GM12878 (cell line): ENCODE data around the gene MGAT4B. TPM values are rescaled to one million over a fixed set of nuclear protein-coding genes. Genes with fewer than 3 reads are reported as not detected.

ENCODE experiments used
- ATAC-seq: fragments of 200-7000 bp; cut with Tn5 transposase; 3 replicates; pipeline ENCODE4 v1.9.1; 2020; ENCODE audit warnings: mild to moderate bottlenecking, moderate library complexity
- BruUV-seq: library from RNA; stranded (reverse); fragments of 400-500 nt; replicated peaks from 2 replicates; lab custom pipeline; 2021; lab: Mats Ljungman, UMichigan
- CTCF ChIA-PET: fragments of 300-600 bp; sonication (Branson Sonifier 250); formaldehyde crosslinking; extraction: SDS; loops from one replicate; lab custom pipeline; 2021; ENCODE audit warnings: inconsistent platforms; lab: Yijun Ruan, JAX
- POLR2A ChIA-PET: fragments of 350-600 bp; formaldehyde crosslinking; extraction: SDS; loops from one replicate; lab custom pipeline; 2021; ENCODE audit warnings: inconsistent platforms; lab: Charles Lee
- RAD21 ChIA-PET: fragments of 300-600 bp; sonication (Branson Sonifier 250); formaldehyde crosslinking; loops from one replicate; lab custom pipeline; 2023; ENCODE audit warnings: antibody characterized with exemption; ENCODE audit not compliant: unreplicated experiment; lab: Charles Lee
- SMC1A ChIA-PET: fragments of 300-600 bp; sonication (Branson Sonifier 250); formaldehyde crosslinking; loops from one replicate; lab custom pipeline; 2023; ENCODE audit not compliant: unreplicated experiment, uncharacterized antibody; lab: Charles Lee
- DNase-seq: peaks from one replicate; pipeline ENCODE4 v3.0.0-alpha.2; 2011; ENCODE audit warnings: low read depth, low spot score
- FAIRE-seq: peaks from 3 replicates; lab custom pipeline; 2011; peaks lifted over from hg19 to GRCh38; lab: Jason Lieb, UNC
- H2AFZ ChIP-seq: 2 replicates; pipeline ENCODE4 v1.6.0; 2011; ENCODE audit warnings: low read depth, low read length, control low read depth; ENCODE audit not compliant: control insufficient read depth
- H3K27ac ChIP-seq: 2 replicates; pipeline ENCODE4 v1.5.1; 2011; ENCODE audit warnings: control low read depth; ENCODE audit not compliant: control insufficient read depth, insufficient read depth
- H3K27me3 ChIP-seq, 2 experiments: replicated peaks in 1 of 2; 2 replicates each; pipeline versions ENCODE4 v1.6.0 to v1.6.1; 2011; ENCODE audit warnings: low read length in 1 of 2; ENCODE audit not compliant: control insufficient read depth in 2 of 2, insufficient read depth in 2 of 2
- H3K36me3 ChIP-seq, 2 experiments: 2 replicates each; pipeline ENCODE4 v1.5.1; 2011; ENCODE audit warnings: low read length in 1 of 2; ENCODE audit not compliant: control insufficient read depth in 2 of 2, insufficient read depth in 2 of 2
- H3K4me1 ChIP-seq: 2 replicates; pipeline ENCODE4 v1.6.1; 2011; ENCODE audit warnings: mild to moderate bottlenecking, low read length, moderate library complexity, mixed read lengths; ENCODE audit not compliant: control insufficient read depth, insufficient read depth
- H3K4me2 ChIP-seq: 2 replicates; pipeline ENCODE4 v1.6.0; 2011; ENCODE audit warnings: control low read depth; ENCODE audit not compliant: control insufficient read depth, insufficient read depth
- H3K4me3 ChIP-seq: fragments of 200-600 bp; sonication (generic); 2 replicates; pipeline ENCODE4 v1.5.1; 2016
- H3K79me2 ChIP-seq: 2 replicates; pipeline ENCODE4 v1.6.0; 2011; ENCODE audit warnings: low read length; ENCODE audit not compliant: control insufficient read depth, insufficient read depth
- H3K9ac ChIP-seq: 2 replicates; pipeline ENCODE4 v1.8.0; 2011; ENCODE audit warnings: low read length, control low read depth, mixed read lengths; ENCODE audit not compliant: control insufficient read depth, insufficient read depth
- H3K9me3 ChIP-seq: replicated peaks from 3 replicates; pipeline ENCODE4 v1.5.1; 2011; ENCODE audit warnings: mild to moderate bottlenecking, low read length; ENCODE audit not compliant: control insufficient read depth, insufficient read depth
- H4K20me1 ChIP-seq: 2 replicates; pipeline ENCODE4 v1.6.0; 2011; ENCODE audit not compliant: control insufficient read depth, insufficient read depth
- ATF2 ChIP-seq: IDR thresholded peaks from 2 replicates; pipeline ENCODE4 v1.6.1; 2012; ENCODE audit warnings: low read length, inconsistent platforms
- CHD2 ChIP-seq: IDR thresholded peaks from 2 replicates; pipeline ENCODE4 v1.6.1; 2011; ENCODE audit warnings: low read depth, low read length, improper control_type of control experiment, borderline replicate concordance
- CUX1 ChIP-seq: IDR thresholded peaks from 2 replicates; pipeline ENCODE4 v1.6.1; 2012; ENCODE audit warnings: improper control_type of control experiment, low read depth, low read length; ENCODE audit not compliant: insufficient replicate concordance
- EED ChIP-seq: sonication (generic); IDR thresholded peaks from 2 replicates; pipeline ENCODE4 v1.6.1; 2016; ENCODE audit warnings: antibody characterized with exemption, low read depth
- ESRRA ChIP-seq: IDR thresholded peaks from 2 replicates; pipeline ENCODE4 v1.6.1; 2012; ENCODE audit warnings: mild to moderate bottlenecking, low read length, improper control_type of control experiment
- FOXK2 ChIP-seq: fragments of 450-650 bp; IDR thresholded peaks from 2 replicates; pipeline ENCODE4 v1.6.1; 2017; ENCODE audit warnings: mild to moderate bottlenecking, moderate library complexity
- IKZF1 ChIP-seq: fragments of 450-650 bp; conservative IDR thresholded peaks from 2 replicates; pipeline ENCODE4 v1.6.1; 2017; ENCODE audit warnings: antibody characterized with exemption, mild to moderate bottlenecking
- IRF3 ChIP-seq: fragments of 450-650 bp; IDR thresholded peaks from 2 replicates; pipeline ENCODE4 v1.6.1; 2014; ENCODE audit warnings: mild to moderate bottlenecking
- RFX5 ChIP-seq: IDR thresholded peaks from 2 replicates; pipeline ENCODE4 v1.6.1; 2011; ENCODE audit warnings: low read depth, low read length, improper control_type of control experiment
- ZBTB11 ChIP-seq: fragments of 450-650 bp; formaldehyde crosslinking; IDR thresholded peaks from 2 replicates; pipeline ENCODE4 v1.5.0; 2022; ENCODE audit warnings: mild to moderate bottlenecking, missing genetic modification characterization
- ZNF207 ChIP-seq: fragments of 450-650 bp; IDR thresholded peaks from 2 replicates; pipeline ENCODE4 v1.6.1; 2014; ENCODE audit warnings: antibody characterized with exemption, mild to moderate bottlenecking, borderline replicate concordance
- ZNF274 ChIP-seq: IDR thresholded peaks from one replicate; pipeline ENCODE4 v1.8.0; 2011; ENCODE audit not compliant: insufficient read length, insufficient read depth
- WGBS: methylation state at CpG from one replicate; pipeline ENCODE4 v1.1.6; 2016; ENCODE audit warnings: low lambda C conversion rate; ENCODE audit not compliant: insufficient replicate concordance, insufficient coverage; ENCODE audit errors: missing lambda C conversion rate; 5-methylcytosine and 5-hydroxymethylcytosine counted together
- in situ Hi-C: fragments of 300-500 bp; cut with MboI; formaldehyde crosslinking; loops from 9 replicates; pipeline ENCODE4 v1.14.3; 2018; ENCODE audit warnings: mixed read lengths
- intact Hi-C: fragments of 100-400 bp; cut with micrococcal nuclease; formaldehyde crosslinking; loops from one replicate; pipeline ENCODE4 v1.14.2; 2022; ENCODE audit not compliant: unreplicated experiment
- polyA plus RNA-seq, 11 experiments: library from polyadenylated mRNA; depleted of rRNA in 4 of 11; unstranded in 6 of 11; stranded (reverse) in 5 of 11; fragments of >200 nt; fragmentation: Nextera tagmentation in 4 of 11; fragmentation: Illumina TruSeq in 1 of 11; extraction: Ambion mirVana in 4 of 11; extraction: Trizol in 1 of 11; gene quantifications; 1 replicate in 1 of 11; 2 replicates in 10 of 11; pipeline versions ENCODE4 v1.2.1 to v1.2.3, GENCODE V29; 2011 to 2016; ENCODE audit warnings: inconsistent platforms in 2 of 11, missing spikeins in 2 of 11, low read depth in 1 of 11
- total RNA-seq, 4 experiments: library from RNA; depleted of rRNA in 3 of 4; stranded (reverse); fragments of >200 nt in 3 of 4; fragmentation: Illumina TruSeq in 1 of 4; extraction: Trizol in 1 of 4; gene quantifications; 2 replicates each; pipeline versions ENCODE4 v1.2.1 to v1.2.3, GENCODE V29; 2013 to 2021

MGAT4B gene
- total and polyA plus RNA-seq, 10 of the 15 experiments (the other 5 are each of a cell fraction or from before 2014, with no cell fraction given), result 0.60 to 82.5 (median 34.4) TPM; not detected in 1

- DNase-seq (peak; percentile 82), FAIRE-seq (peak; percentile 91), ATAC-seq (peak; percentile 75)
- WGBS, result under 1% methylated on average over 28 of the region's 35 CpGs
- CTCF ChIA-PET, result interaction anchor here (0.6 to 2.0 kb wide), 2 partner anchors 15 to 33 kb away, joined by 3 to 5 read pairs; no protein-coding TSS in a partner anchor
- peak overlapping the region; percentile 58 for H2AFZ ChIP-seq
- peak overlapping the region; percentile 63 for H3K9ac ChIP-seq
- intact Hi-C loops (loop anchor here (1.0 kb wide), 1 partner anchor 12 kb away; no protein-coding TSS in a partner anchor), in situ Hi-C loops (loop anchor here (10.0 to 25.0 kb wide), 2 partner anchors 993 to 1694 kb away; partner anchors contain the start of gene MGAT1)
- RAD21 ChIA-PET, result no interaction called here
- peak overlapping the region; percentile 99 for H3K4me2 ChIP-seq
- H3K79me2 ChIP-seq, result peaks cover 27% of the 10 kb centered on the region
- H3K4me3 ChIP-seq, result peak overlapping the region; percentile 65
- BruUV-seq, result no TSS peak
- SMC1A ChIA-PET, result interaction anchor here (1.0 kb wide), 1 partner anchor 56 kb away, joined by 3 read pairs; no protein-coding TSS in a partner anchor
- H3K27ac ChIP-seq, result peak overlapping the region; percentile 96
- peaks cover 11% of the 10 kb centered on the region for H4K20me1 ChIP-seq
- POLR2A ChIA-PET, result interaction anchor here (0.6 to 1.8 kb wide), 8 partner anchors 10 to 122 kb away, joined by 3 to 9 read pairs (median 4); no protein-coding TSS in a partner anchor
- H3K9me3 ChIP-seq, result no peaks in the 10 kb centered on the region
- H3K4me1 ChIP-seq, result peaks cover 38% of the 10 kb centered on the region
- H3K36me3 ChIP-seq, result peaks cover under 1 to 4% of the 10 kb centered on the region in 2 experiments
- no peaks in the 10 kb centered on the region for H3K27me3 ChIP-seq
- TF ChIP-seq RFX5 (no peak), FOXK2 (peak; percentile 93), CHD2 (peak; percentile 94), IRF3 (no peak), CUX1 (no peak), ZNF207 (no peak), ZBTB11 (CRISPR knock-in tag) (no peak), ESRRA (no peak), ATF2 (peak; percentile 48; the same call in 1 of the 2 replicates), ZNF274 (no peak), EED (no peak), IKZF1 (peak; percentile 69; the same call in 1 of the 2 replicates)
Observed at GRCh38 chr5:179818746-179819295, 12.2 kb upstream of the MGAT4B start.
